ENCODE measurements around the gene SLCO3A1.

SLCO3A1 gene

DNA sequence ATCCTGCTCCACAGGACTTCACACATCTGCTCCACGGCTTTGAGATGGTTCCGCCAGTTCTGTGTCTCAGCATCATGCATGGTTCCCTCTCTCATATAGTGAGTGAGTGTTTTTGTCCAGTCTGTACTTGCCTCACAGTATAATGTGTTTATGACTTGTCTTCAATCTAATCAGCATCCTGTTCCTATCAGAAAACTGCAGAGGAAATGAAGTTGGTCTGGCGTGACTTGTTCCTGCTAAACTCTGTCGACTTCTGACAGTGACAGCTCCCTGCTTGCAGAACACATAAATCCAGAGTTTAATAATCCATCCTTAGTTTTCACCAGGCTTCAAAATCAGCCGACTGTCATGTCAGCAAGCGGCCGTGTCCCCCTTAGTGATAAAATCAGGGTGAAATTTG is 222.3 kb downstream of the SLCO3A1 start:
- no peak for DNase-seq (ENCODE audit: low spot score)
- TF ChIP-seq, protein P1, sequence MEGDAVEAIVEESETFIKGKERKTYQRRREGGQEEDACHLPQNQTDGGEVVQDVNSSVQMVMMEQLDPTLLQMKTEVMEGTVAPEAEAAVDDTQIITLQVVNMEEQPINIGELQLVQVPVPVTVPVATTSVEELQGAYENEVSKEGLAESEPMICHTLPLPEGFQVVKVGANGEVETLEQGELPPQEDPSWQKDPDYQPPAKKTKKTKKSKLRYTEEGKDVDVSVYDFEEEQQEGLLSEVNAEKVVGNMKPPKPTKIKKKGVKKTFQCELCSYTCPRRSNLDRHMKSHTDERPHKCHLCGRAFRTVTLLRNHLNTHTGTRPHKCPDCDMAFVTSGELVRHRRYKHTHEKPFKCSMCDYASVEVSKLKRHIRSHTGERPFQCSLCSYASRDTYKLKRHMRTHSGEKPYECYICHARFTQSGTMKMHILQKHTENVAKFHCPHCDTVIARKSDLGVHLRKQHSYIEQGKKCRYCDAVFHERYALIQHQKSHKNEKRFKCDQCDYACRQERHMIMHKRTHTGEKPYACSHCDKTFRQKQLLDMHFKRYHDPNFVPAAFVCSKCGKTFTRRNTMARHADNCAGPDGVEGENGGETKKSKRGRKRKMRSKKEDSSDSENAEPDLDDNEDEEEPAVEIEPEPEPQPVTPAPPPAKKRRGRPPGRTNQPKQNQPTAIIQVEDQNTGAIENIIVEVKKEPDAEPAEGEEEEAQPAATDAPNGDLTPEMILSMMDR (IDR thresholded peaks at IDR 0.05; ENCODE audit: extremely low read depth, missing control alignments): no peak

DNA sequence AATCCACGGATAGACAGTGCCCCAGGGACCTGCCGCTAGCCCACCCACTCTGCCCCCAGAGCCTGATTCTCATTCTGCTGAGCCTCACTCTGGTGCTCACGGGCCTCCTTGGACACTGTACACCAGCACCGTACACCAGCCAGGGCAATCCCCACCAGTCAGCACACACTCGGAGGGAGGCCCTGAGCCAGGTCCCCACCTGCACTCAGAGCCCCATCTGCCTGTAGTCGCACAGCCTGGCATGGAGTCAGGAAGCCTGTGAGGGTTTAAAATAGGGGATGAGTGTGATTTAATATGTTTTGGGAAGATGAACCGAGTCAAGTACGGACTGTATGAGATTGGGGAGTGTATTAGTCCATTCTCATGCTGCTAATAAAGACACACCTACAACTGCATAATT is 223.0 kb downstream of the SLCO3A1 start:
- no peak for DNase-seq (ENCODE audit: low spot score)
- TF ChIP-seq, protein P1 (IDR thresholded peaks at IDR 0.05; ENCODE audit: extremely low read depth, missing control alignments): no peak

DNA sequence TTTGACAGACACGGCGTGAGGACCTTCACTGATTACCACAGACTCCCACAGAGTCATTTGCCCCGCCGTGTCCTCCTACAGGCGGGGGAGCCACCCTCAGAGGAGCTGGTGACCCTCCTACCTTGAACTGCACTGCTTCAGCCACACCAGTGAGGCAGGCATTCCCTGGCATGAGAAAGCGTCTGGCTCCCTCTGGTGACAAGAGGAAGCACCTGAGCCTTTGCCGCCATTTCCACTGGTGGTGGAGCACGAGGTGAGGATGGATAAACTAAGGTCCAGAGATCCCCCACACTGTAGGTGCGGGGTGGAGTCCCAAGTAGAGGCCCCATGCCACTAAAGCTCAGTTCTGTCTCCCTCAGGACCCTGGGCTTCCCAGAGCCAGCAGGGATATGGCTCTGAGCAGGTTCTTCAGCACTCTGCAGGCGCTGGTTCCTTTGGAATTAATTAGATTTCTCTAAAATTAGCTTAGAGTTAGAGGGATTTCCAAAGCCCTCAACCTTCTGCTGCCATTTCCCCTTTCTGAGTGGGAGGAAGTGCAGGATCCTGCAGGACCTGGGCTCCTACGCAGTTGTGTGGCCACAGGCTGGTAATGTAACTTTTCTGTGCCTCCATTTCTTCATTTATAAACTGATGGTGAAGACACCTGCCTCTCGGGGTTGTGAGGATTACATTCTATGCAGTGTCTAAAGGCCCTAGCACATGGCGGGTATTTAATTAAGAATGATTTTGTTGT is 224.0 kb downstream of the SLCO3A1 start:
- peak; percentile 60 for DNase-seq (ENCODE audit: low spot score)
- TF ChIP-seq, protein P1 (IDR thresholded peaks at IDR 0.05; ENCODE audit: extremely low read depth, missing control alignments): peak; percentile 65

DNA sequence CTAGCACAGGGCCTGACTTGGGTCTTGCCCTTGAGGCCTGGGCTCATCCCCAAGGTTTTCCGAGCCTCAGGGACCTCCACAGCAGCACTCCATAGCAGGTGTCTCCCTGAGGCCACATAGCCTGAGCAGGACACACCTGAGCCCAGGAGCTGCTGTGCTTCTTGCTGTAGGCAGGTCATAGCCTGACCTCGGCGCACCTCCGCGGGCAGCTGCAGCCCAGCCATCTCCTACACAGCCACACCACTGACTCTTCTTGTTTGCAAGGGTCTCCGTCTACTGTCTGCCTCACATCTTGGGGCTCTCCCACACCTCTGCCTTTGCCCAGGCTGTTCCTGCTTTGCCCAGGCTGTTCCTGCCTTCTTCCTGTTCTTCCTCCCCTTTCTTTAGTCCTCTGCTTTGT is 224.8 kb downstream of the SLCO3A1 start:
- TF ChIP-seq, protein P1 (IDR thresholded peaks at IDR 0.05; ENCODE audit: extremely low read depth, missing control alignments): no peak
- DNase-seq (ENCODE audit: low spot score): no peak

DNA sequence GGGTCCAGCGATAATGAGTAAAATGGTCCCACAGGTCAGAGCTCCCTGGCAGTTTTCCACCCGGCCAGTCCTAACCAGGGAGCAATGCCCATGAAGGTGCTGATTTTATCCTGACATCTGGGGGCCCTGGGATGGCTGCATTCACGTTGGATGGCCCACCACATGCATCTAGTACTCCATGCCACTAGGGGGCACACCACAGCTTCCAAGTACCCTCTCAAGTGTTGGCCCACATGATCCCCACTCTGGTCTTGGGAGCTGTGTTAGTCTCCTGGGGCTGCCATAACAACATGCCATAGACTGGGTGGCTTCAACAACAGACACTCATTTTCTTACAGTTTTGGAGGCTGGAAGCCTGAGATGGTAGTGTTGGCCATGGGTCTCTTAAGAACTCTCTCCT is 225.5 kb downstream of the SLCO3A1 start:
- TF ChIP-seq, protein P1 (IDR thresholded peaks at IDR 0.05; ENCODE audit: extremely low read depth, missing control alignments): no peak
- DNase-seq (ENCODE audit: low spot score): no peak

DNA sequence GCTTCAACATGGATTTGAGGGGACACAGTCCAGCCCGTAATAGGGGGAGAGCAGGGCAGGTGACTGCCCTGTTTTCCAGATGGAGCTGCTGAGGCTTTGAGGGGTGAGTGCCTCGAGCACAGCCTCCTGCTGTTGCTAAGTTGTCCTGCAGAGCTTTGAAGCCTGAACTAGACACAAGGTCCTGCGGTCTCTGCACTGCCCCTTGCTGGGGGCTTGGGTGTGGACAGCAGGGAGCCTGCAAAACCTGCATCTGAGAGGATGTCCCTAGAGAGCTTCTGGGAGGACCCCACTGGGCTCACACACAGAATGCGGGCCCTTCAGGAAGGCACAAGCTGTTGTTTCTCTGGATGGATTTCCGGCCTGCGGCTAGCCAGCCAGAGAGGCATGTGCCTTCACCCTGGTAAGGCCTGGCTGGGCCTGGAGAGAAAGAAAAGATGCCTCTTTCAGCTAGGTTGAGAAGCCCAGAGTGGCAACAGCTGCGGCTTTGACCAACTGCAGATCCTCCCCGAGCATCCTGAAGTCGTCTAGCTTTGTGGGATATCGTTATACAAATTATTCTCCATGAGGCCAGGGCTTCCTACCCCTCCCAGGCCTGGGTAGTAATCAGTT is 226.2 kb downstream of the SLCO3A1 start:
- TF ChIP-seq, protein P1 (IDR thresholded peaks at IDR 0.05; ENCODE audit: extremely low read depth, missing control alignments): no peak
- DNase-seq (ENCODE audit: low spot score): no peak

DNA sequence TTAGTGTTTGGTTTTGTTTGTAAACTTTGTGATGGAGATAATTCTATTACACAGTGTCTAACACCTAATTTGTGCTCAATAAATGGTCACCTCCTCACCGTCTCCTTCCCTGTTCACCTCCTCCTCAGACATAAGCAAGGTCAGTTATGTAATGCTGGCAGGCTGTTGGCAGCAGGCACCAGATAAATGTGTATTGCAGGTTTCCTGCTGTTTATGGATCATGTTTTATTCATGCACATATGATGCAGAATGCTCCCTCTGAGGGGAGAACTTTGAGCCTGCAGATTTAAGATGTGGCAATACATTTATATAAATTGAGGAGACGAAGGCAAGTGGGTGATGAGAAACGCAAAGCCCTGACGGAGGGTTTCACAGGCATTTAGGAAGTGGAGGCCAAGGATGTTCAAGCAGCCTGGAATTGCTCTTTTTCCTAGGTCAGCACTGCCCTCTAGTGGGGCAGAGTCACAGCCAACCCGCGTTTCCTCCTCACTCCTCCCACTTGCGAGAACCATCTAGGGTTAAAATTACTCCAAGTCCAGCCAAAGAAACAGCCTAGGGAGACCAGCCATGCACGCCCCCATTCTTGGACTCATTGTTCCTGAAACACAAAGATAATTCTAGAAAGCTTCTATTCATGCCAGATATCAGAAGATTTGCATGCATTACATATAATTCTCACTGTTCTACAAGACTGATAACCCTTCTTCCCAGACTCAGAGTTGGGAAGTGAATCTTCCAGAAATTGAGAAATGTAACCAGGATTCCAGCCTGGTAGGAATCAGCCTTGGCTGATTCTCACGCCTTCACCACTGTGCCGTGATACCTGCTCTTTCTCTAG is 228.7 kb downstream of the SLCO3A1 start:
- peak; percentile 56 for DNase-seq (ENCODE audit: low spot score)
- TF ChIP-seq, protein P1 (IDR thresholded peaks at IDR 0.05; ENCODE audit: extremely low read depth, missing control alignments): peak; percentile 91

Measured in GM20000 (cell line).